HEK293 (cell line): ENCODE data around the gene ZNF761.
"Not testable (repeated sequence)": the region's sequence is repeated elsewhere in the genome, so short reads cannot be mapped to it uniquely, and the experiment has no call there.

Experiments
- CTCF ChIA-PET: fragments of 350-600 bp; formaldehyde crosslinking; extraction: SDS; loops from one replicate; lab custom pipeline; 2021; ENCODE audit warnings: antibody characterized with exemption; lab: Yijun Ruan, JAX
- POLR2A ChIA-PET: fragments of 300-600 bp; formaldehyde crosslinking; extraction: SDS; loops from one replicate; lab custom pipeline; 2020; ENCODE audit warnings: antibody characterized with exemption, inconsistent platforms; lab: Yijun Ruan, JAX
- H3K27ac ChIP-seq: fragments of 200-500 bp; sonication (Bioruptor generic); 2 replicates; pipeline ENCODE4 v1.5.1; 2014; ENCODE audit warnings: low read depth, low read length, control low read depth, inconsistent platforms; ENCODE audit errors: extremely low read depth
- H3K36me3 ChIP-seq, 2 experiments: fragments of 200-500 bp in 1 of 2; sonication (Bioruptor generic) in 1 of 2; 1 replicate in 1 of 2; 2 replicates in 1 of 2; pipeline ENCODE4 v1.5.1; 2014 to 2017; ENCODE audit warnings: inconsistent platforms in 2 of 2, low read length in 2 of 2; ENCODE audit not compliant: control insufficient read depth in 2 of 2, insufficient read depth in 1 of 2
- H3K4me1 ChIP-seq: fragments of 200-500 bp; sonication (Bioruptor generic); 2 replicates; pipeline ENCODE4 v1.5.1; 2014; ENCODE audit warnings: mild to moderate bottlenecking, low read length, inconsistent platforms; ENCODE audit not compliant: control insufficient read depth, insufficient read depth
- H3K4me3 ChIP-seq: 2 replicates; pipeline ENCODE4 v1.5.1; 2011; ENCODE audit warnings: low read depth, mild to moderate bottlenecking, control low read depth, low read length, moderate library complexity
- H3K9me3 ChIP-seq: fragments of 200-500 bp; sonication (Bioruptor generic); 2 replicates; pipeline ENCODE4 v1.5.1; 2014; ENCODE audit warnings: low read depth, low read length, inconsistent platforms; ENCODE audit not compliant: control insufficient read depth, insufficient read depth
- IKZF3 ChIP-seq: fragments of 450-650 bp; IDR thresholded peaks from 2 replicates; pipeline ENCODE4 v1.5.0; 2018; ENCODE audit warnings: missing biosample characterization, mild to moderate bottlenecking, missing genetic modification characterization, moderate library complexity
- PRDM6 ChIP-seq: fragments of 450-650 bp; formaldehyde crosslinking; IDR thresholded peaks from 2 replicates; pipeline ENCODE4 v1.5.1; 2017; ENCODE audit warnings: missing biosample characterization, missing genetic modification characterization
- REST ChIP-seq: fragments of 450-650 bp; formaldehyde crosslinking; IDR thresholded peaks from 2 replicates; pipeline ENCODE4 v1.5.1; 2016; ENCODE audit warnings: missing biosample characterization, missing genetic modification characterization
- SP2 ChIP-seq: fragments of 450-650 bp; formaldehyde crosslinking; IDR thresholded peaks from 2 replicates; pipeline ENCODE4 v1.5.1; 2016; ENCODE audit warnings: missing biosample characterization, missing genetic modification characterization
- ZEB2 ChIP-seq: fragments of 450-650 bp; formaldehyde crosslinking; IDR thresholded peaks from 2 replicates; pipeline ENCODE4 v1.5.1; 2016; ENCODE audit warnings: missing biosample characterization, missing genetic modification characterization
- ZNF239 ChIP-seq: fragments of 450-650 bp; formaldehyde crosslinking; IDR thresholded peaks from 2 replicates; pipeline ENCODE4 v1.5.1; 2016; ENCODE audit warnings: missing biosample characterization, missing genetic modification characterization
- ZNF274 ChIP-seq, 2 experiments: fragments of 200-500 bp in 1 of 2; fragments of 450-650 bp in 1 of 2; sonication (Bioruptor generic) in 1 of 2; formaldehyde crosslinking in 1 of 2; IDR thresholded peaks; 2 replicates each; pipeline versions ENCODE4 v1.5.1 to v1.6.1; 2014 to 2016; ENCODE audit warnings: borderline replicate concordance in 1 of 2, inconsistent platforms in 1 of 2, low read length in 1 of 2, missing biosample characterization in 1 of 2, missing genetic modification characterization in 1 of 2
- ZNF335 ChIP-seq: fragments of 450-650 bp; formaldehyde crosslinking; conservative IDR thresholded peaks from 2 replicates; pipeline ENCODE4 v1.5.1; 2016; ENCODE audit warnings: missing biosample characterization, missing genetic modification characterization
- ZNF488 ChIP-seq: fragments of 450-650 bp; formaldehyde crosslinking; IDR thresholded peaks from 2 replicates; pipeline ENCODE4 v1.5.1; 2016; ENCODE audit warnings: missing biosample characterization, missing genetic modification characterization
- ZSCAN16 ChIP-seq: fragments of 450-650 bp; formaldehyde crosslinking; IDR thresholded peaks from 2 replicates; pipeline ENCODE4 v1.5.1; 2016; ENCODE audit warnings: missing biosample characterization, missing genetic modification characterization
- ZXDB ChIP-seq: fragments of 450-650 bp; formaldehyde crosslinking; IDR thresholded peaks from 2 replicates; pipeline ENCODE4 v1.5.1; 2016; ENCODE audit warnings: missing biosample characterization, missing genetic modification characterization

Gene ZNF761

GRCh38 chr19:53432088-53432661, 391 bp downstream of the ZNF761 start:
- Histone ChIP-seq H3K4me1 (no peaks in the 10 kb centered on the region), H3K27ac (no peak overlapping the region), H3K36me3 (peaks cover 17 to 34% of the 10 kb centered on the region in 2 experiments), H3K9me3 (no peaks in the 10 kb centered on the region), H3K4me3 (peak overlapping the region; percentile 94)
- no peak for TF ChIP-seq ZSCAN16 (tag by site-specific recombination)
- TF ChIP-seq ZEB2 (tag by site-specific recombination), result no peak
- no peak for TF ChIP-seq PRDM6 (tag by site-specific recombination)
- peak; percentile 42; the same call in 1 of the 2 replicates for TF ChIP-seq ZXDB
- no peak for TF ChIP-seq ZNF239 (tag by site-specific recombination)
- peak; percentile 16; the same call in 1 of the 2 replicates for TF ChIP-seq ZNF335 (tag by site-specific recombination)
- peak; percentile 4 for TF ChIP-seq SP2 (tag by site-specific recombination)
- TF ChIP-seq ZNF488 (tag by site-specific recombination), result no peak
- TF ChIP-seq IKZF3 (tag by site-specific recombination), result no peak
- POLR2A ChIA-PET, result no interaction called here
- CTCF ChIA-PET, result no interaction called here

GRCh38 chr19:53443809-53444208, 12.0 kb downstream of the ZNF761 start:
- H3K4me3 ChIP-seq, H3K9me3 ChIP-seq, POLR2A ChIA-PET, H3K27ac ChIP-seq, CTCF ChIA-PET, H3K4me1 ChIP-seq: not testable (repeated sequence)
- peaks cover 42 to 63% of the 10 kb centered on the region in 2 experiments for H3K36me3 ChIP-seq

GRCh38 chr19:53447196-53447595, 15.4 kb downstream of the ZNF761 start:
- H3K9me3 ChIP-seq, H3K4me3 ChIP-seq, H3K4me1 ChIP-seq, CTCF ChIA-PET, POLR2A ChIA-PET, H3K27ac ChIP-seq: not testable (repeated sequence)
- H3K36me3 ChIP-seq, result peaks cover 44 to 64% of the 10 kb centered on the region in 2 experiments

GRCh38 chr19:53455828-53456227, 24.0 kb downstream of the ZNF761 start:
- Histone ChIP-seq H3K27ac (no peak overlapping the region), H3K36me3 (peaks cover 39 to 51% of the 10 kb centered on the region in 2 experiments), H3K4me3 (no peak overlapping the region), H3K4me1 (no peaks in the 10 kb centered on the region), H3K9me3 (peaks cover 12% of the 10 kb centered on the region)
- ChIA-PET CTCF (interaction anchor here (0.6 kb wide), 1 partner anchor 31 kb away, joined by 5 read pairs; no protein-coding TSS in a partner anchor), POLR2A (no interaction called here)
- TF ChIP-seq REST (tag by site-specific recombination) (no peak), ZNF274 (IDR thresholded peaks at IDR 0.05; ENCODE audit: low read length) (no peak), ZNF274 (tag by site-specific recombination; IDR thresholded peaks at IDR 0.05; ENCODE audit: borderline replicate concordance) (peak; percentile 63; the same call in 1 of the 2 replicates)
- TF ChIP-seq, all 188 proteins: peak for 1

- POLR2A ChIA-PET, H3K4me3 ChIP-seq, H3K27ac ChIP-seq, H3K9me3 ChIP-seq, H3K4me1 ChIP-seq, CTCF ChIA-PET, H3K36me3 ChIP-seq: not testable (repeated sequence)
Measured at GRCh38 chr19:53460131-53460721, 28.4 kb downstream of the ZNF761 start.
